Measurements from ENCODE around the gene GLMP.

GRCh38 chr1:156337888-156338179 is 42.4 kb upstream of the GLMP start:
- TF ChIP-seq CTCF (conservative IDR thresholded peaks at IDR 0.05 in 1 of 2, IDR thresholded peaks at IDR 0.05 in 1 of 2; ENCODE audit: extremely low read depth in 1 of 2, insufficient read depth in 1 of 2, low read depth in 1 of 2, low read length in 2 of 2) (no peak), EZH2 (IDR thresholded peaks at IDR 0.05; ENCODE audit: borderline replicate concordance, low read length) (no peak)
